GM18502 (cell line): ENCODE results near the gene FAHD2B.
A peak's percentile ranks its signal among the peaks of the same experiment; 100 is the strongest.
"Not testable (repeated sequence)": the region's sequence is repeated elsewhere in the genome, so short reads cannot be mapped to it uniquely, and the experiment has no call there.

Experiments
- ATAC-seq: cut with Tn5 transposase; IDR thresholded peaks from one replicate; pipeline ENCODE4 v1.9.1; 2021; ENCODE audit warnings: mild to moderate bottlenecking; ENCODE audit not compliant: unreplicated experiment, poor library complexity

The FAHD2B gene, protein sequence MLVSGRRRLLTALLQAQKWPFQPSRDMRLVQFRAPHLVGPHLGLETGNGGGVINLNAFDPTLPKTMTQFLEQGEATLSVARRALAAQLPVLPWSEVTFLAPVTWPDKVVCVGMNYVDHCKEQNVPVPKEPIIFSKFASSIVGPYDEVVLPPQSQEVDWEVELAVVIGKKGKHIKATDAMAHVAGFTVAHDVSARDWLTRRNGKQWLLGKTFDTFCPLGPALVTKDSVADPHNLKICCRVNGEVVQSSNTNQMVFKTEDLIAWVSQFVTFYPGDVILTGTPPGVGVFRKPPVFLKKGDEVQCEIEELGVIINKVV

DNA sequence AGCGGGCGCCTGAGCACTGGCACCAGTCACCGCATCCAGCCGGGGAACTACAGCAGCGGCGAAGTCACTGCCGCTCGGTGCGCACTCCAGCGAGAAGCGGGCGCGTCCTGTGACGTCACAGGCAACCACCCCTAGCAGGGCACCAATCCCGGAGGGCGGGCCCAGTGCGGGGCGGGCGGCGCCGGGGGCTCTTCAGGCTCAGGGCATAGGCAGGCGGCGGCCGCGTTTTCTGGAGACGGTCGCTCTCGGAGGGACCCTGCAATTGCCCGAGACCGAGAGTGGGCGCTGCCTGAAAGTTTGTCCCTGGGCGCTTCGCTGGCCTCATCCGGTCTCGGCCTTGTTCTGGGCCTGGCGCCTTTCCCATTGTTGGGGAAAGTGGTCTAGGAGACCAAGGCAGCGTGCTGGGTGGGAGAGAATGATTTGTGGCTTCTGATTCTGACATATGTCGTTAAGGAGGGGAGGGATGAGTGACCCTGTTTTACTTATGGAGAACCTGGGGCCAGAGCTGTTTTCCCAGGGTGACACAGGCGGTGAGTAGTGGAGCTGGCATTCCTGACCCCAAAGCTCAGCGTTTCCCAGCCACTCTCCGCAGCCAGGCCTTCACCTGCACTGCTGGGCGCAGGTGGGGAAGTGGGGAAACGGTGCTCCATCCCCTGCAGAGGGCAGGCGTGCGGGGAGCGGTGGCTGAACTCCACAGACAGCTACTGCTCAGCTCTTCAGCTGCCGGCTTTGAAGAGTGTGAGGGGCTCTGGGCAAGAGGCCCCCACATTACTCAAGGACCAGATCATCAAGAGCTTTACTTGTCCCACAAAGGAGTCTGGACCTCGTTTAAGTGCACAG is at the start of gene FAHD2B:
TSS of gene FAHD2B (minus strand) at position 111 of the 840 bp plus-strand sequence. CDS start 3,176 bp downstream, outside the sequence.
- ATAC-seq, result peak; percentile 90

- not testable (repeated sequence) for ATAC-seq
Measured at GRCh38 chr2:97144016-97144415, 49.3 kb upstream of the FAHD2B start.

DNA sequence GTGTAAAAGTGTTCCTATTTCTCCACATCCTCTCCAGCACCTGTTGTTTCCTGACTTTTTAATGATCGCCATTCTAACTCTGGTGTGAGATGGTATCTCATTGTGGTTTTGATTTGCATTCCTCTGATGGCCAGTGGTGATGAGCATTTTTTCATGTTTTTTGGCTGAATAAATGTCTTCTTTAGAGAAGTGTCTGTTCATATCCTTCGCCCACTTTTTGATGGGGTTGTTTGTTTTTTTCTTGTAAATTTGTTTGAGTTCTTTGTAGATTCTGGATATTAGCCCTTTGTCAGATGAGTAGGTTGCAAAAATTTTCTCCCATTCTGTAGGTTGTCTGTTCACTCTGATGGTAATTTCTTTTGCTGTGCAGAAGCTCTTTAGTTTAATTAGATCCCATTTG is 34.4 kb upstream of the FAHD2B start:
- ATAC-seq, result not testable (repeated sequence)

GRCh38 chr2:97113882-97114255 is 19.2 kb upstream of the FAHD2B start:
- not testable (repeated sequence) for ATAC-seq

DNA sequence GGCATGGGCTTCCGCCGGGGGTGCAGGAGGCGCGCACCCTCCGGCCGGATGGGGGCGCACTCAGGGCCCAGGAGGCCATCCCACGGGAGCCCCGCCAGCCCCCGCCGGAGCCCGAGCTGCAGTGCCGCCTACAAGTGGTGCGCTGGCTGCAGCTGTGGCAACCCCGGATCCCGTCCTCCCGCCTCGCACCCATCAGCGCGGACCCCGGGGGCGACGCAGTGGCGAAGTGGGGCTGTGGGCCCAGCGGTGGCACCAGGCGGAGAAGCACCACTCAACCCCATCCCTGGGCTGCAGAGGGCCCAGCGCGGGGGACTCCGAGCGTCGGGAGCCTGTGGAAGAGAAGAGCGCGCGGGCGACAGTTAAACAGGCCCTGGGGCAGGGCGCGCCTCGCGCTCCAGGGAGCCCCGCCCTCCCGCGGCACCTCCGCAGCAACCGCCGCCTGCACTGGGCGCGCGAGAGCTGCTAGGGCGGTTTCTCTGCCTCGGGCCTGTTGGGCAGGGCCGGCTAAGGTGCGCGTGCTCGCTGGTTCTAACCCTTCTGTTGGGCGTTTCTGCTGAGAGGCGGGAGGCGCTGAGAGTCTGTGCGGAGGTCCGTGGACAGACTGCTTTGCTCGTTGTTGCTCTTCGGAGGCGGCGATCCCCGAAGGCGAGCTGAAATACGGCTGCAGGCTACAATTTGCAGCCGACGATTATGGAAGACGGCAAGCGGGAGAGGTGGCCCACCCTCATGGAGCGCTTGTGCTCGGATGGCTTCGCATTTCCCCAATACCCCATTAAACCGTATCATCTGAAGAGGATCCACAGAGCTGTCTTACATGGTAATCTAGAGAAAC is 18.6 kb upstream of the FAHD2B start, which contains the start of gene ANKRD36:
TSS of gene ANKRD36 (plus strand) at position 104 of the 832 bp plus-strand sequence. CDS start at position 691, 587 bp downstream.
- ATAC-seq, result peak; percentile 96

- peak; percentile 55 for ATAC-seq
Measured at GRCh38 chr2:97112320-97113049, 17.8 kb upstream of the FAHD2B start.

DNA sequence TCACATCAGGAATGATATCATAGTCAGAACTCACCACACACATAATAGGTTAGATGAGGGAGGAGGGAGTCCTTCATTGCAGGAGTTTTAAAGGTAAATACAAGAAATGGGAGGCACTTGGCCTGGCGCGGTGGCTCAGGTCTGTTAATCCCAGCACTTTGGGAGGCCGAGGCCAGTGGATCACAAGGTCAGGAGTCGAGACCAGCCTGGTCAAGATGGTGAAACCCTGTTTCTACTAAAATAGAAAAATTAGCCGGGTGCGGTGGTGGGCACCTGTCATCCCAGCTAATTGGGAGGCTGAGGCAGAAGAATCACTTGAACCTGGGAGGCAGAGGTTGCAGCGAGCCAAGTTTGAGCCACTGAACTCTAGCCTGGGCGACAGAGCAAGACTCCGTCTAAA is 16.6 kb upstream of the FAHD2B start:
- ATAC-seq, result not testable (repeated sequence)

- ATAC-seq, result not testable (repeated sequence)
Measured at GRCh38 chr2:97106878-97107277, 12.2 kb upstream of the FAHD2B start.

- ATAC-seq, result not testable (repeated sequence)
Measured at GRCh38 chr2:97098786-97099372, 4.2 kb upstream of the FAHD2B start.

- no peak for ATAC-seq
Measured at GRCh38 chr2:97095661-97096060, 979 bp upstream of the FAHD2B start.

GRCh38 chr2:97093983-97094771 is 505 bp downstream of the FAHD2B start:
- peak; percentile 25 for ATAC-seq

GRCh38 chr2:97092946-97093345 is 1.7 kb downstream of the FAHD2B start:
- ATAC-seq, result not testable (repeated sequence)

- ATAC-seq, result not testable (repeated sequence)
Measured at GRCh38 chr2:97088706-97089105, 6.0 kb downstream of the FAHD2B start.

DNA sequence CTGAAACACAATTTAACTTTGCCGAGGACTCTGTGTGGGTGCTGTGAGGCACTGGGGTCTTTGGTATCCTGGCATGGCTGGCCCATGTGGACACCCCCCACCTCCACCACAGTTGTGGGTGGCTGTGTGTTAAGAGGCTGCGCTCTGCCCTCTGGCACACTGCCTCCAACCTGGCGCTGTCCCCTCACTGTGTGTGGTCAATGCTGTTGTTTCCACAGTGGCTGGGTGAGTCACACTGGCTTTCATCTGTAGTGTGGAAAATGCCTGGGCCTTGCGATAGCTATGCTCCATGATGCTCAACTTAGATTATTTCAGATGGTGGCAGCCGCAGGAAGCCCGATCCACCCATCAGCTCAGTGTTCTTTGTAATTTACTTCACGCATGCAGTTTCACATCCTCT is 9.6 kb downstream of the FAHD2B start:
- not testable (repeated sequence) for ATAC-seq

DNA sequence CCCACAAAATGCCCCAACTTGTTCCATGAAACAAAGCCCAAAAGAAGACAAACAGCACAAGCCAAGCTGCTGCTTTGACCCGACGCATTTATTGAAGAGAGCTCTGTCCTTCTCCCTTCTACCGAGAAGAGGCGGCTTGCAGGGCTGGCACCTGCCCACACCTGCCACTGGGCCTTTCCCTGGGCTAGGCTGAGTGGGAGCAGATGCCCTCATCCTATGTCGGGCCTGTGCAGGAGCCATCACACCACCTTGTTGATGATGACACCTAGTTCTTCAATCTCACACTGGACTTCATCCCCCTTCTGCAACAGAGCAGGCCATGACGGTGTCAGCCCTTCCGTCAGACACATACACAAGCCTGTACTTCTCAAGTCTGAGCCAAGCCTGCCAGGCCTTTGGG is 11.2 kb downstream of the FAHD2B start:
- ATAC-seq, result not testable (repeated sequence)

- ATAC-seq, result not testable (repeated sequence)
Measured at GRCh38 chr2:97082206-97082605, 12.5 kb downstream of the FAHD2B start.

- not testable (repeated sequence) for ATAC-seq
Measured at GRCh38 chr2:97080855-97081254, 13.8 kb downstream of the FAHD2B start.

GRCh38 chr2:97077213-97077612 is 17.5 kb downstream of the FAHD2B start:
- ATAC-seq, result not testable (repeated sequence)
